ENCODE results near the gene TRIM36. TPM values are rescaled to one million over a fixed set of nuclear protein-coding genes. Genes with fewer than 3 reads are reported as not detected.

Gene TRIM36
- total RNA-seq, 2 experiments from 2014 or later = 0.18 to 0.72 TPM

DNA sequence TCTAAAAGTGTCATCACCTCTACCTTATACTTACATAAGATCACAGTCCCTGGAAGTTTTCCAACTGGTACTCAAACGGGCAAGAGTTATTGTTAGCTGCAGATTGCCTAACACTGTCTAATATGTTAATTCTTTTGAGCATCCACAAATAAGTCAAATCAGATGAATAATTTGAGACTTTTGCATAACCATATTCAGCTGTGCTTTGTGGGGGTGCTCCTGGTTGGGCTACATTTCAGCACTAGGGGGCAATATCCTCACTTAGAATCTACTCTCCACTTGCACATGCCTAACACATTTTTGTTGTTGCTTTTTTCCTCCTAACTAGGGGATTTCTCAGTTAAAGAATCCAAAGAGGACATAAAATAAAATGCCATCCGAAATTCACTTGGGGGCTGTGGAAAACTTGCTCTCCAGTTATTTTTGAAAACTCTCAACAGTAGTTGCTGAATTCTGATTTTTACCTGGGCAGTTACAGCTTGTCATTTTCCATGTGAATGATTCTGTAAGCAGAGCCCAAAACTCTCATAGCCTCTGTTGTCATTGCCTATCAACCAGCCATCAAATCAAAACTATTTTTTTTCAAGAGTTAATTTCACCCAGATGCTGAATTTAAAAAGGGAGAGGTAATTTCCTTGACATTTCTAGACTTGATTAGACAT, 71.5 kb downstream of the TRIM36 start:
- ChIA-PET POLR2A (no interaction called here), CTCF (interaction anchor here (0.6 to 4.3 kb wide), 36 partner anchors 8 to 507 kb away, joined by 3 to 79 read pairs (median 4); no protein-coding TSS in a partner anchor)
- ATAC-seq = peak; percentile 84
- no peaks in the 10 kb centered on the region for H3K36me3 Mint-ChIP-seq (ENCODE audit: low read depth)
- no peak overlapping the region for H3K27ac Mint-ChIP-seq
- peak; percentile 54 for DNase-seq
- no peaks in the 10 kb centered on the region for H3K4me1 Mint-ChIP-seq (ENCODE audit: low read depth)
- H3K4me3 Mint-ChIP-seq = no peak overlapping the region
- intact Hi-C loops (cut with micrococcal nuclease) = loop anchor here (1.0 kb wide), 1 partner anchor 148 kb away; no protein-coding TSS in a partner anchor
- peaks cover 10% of the 10 kb centered on the region for H3K27me3 Mint-ChIP-seq
- TF ChIP-seq, protein P1, sequence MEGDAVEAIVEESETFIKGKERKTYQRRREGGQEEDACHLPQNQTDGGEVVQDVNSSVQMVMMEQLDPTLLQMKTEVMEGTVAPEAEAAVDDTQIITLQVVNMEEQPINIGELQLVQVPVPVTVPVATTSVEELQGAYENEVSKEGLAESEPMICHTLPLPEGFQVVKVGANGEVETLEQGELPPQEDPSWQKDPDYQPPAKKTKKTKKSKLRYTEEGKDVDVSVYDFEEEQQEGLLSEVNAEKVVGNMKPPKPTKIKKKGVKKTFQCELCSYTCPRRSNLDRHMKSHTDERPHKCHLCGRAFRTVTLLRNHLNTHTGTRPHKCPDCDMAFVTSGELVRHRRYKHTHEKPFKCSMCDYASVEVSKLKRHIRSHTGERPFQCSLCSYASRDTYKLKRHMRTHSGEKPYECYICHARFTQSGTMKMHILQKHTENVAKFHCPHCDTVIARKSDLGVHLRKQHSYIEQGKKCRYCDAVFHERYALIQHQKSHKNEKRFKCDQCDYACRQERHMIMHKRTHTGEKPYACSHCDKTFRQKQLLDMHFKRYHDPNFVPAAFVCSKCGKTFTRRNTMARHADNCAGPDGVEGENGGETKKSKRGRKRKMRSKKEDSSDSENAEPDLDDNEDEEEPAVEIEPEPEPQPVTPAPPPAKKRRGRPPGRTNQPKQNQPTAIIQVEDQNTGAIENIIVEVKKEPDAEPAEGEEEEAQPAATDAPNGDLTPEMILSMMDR (IDR thresholded peaks at IDR 0.05) = peak; percentile 77
- H3K9me3 Mint-ChIP-seq = no peaks in the 10 kb centered on the region

DNA sequence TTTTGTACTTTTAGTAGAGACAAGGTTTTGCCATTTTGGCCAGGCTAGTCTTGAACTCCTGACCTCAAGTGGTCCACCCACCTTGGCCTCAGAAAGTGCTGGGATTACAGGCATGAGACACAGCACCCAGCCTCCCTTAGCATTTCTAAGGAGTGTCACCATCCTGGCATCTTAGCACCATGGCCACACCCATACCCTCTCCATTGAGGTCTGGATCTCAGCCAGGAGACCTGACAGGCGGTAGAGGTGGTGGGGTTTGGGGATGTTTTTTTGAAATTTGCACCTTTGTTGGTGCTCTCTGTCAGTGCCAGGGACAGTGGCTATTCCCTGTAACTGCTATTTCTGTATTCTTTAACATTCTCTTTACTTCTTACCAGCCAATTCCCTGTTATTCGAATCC, 72.5 kb downstream of the TRIM36 start:
- H3K9me3 Mint-ChIP-seq = no peaks in the 10 kb centered on the region
- no peaks in the 10 kb centered on the region for H3K36me3 Mint-ChIP-seq (ENCODE audit: low read depth)
- DNase-seq (no peak), ATAC-seq (no peak)
- intact Hi-C loops (cut with micrococcal nuclease) = no loop called here
- TF ChIP-seq, protein P1 (IDR thresholded peaks at IDR 0.05) = no peak
- CTCF ChIA-PET = interaction anchor here (0.8 to 4.3 kb wide), 24 partner anchors 8 to 508 kb away, joined by 3 to 79 read pairs (median 4); no protein-coding TSS in a partner anchor
- no peak overlapping the region for H3K27ac Mint-ChIP-seq
- H3K4me1 Mint-ChIP-seq (ENCODE audit: low read depth) = no peaks in the 10 kb centered on the region
- no peak overlapping the region for H3K4me3 Mint-ChIP-seq
- POLR2A ChIA-PET = no interaction called here
- H3K27me3 Mint-ChIP-seq = peaks cover 10% of the 10 kb centered on the region

DNA sequence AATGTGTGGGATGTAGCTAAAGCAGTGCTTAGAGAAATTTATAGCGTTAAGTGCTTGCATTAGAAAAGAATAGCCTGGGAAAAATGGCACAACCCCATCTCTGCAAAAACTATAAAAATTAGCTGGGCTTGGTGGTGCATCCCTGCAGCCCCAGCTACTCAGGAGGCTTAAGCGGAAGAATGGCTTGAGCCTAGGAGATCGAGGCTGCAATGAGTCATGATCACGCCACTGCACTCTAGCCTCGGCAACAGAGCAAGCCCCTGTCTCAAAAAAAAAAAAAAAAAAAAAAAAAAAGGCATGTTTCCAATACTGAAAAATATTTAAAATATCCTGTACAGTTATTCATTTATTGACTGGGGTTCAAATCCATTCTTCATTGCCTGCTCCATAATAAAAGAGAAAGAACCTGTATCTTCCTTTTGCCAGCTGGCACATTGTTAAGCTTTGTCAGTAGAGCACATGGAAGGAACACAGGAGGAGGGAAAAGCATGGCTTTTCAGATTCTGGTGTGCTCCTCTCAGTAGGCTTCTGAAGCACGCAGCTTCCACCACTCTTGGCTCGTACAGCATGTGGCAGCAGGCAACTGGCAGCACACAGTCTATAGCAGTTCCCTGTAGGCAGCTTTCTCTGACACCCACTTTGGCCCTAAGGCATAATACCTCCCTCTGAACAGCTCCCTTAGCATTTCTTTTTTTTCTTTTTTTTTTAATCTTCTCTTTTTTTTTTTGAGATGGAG, 73.5 kb downstream of the TRIM36 start:
- no peaks in the 10 kb centered on the region for H3K9me3 Mint-ChIP-seq
- no peak overlapping the region for H3K27ac Mint-ChIP-seq
- ATAC-seq (no peak), DNase-seq (no peak)
- H3K4me1 Mint-ChIP-seq (ENCODE audit: low read depth) = no peaks in the 10 kb centered on the region
- CTCF ChIA-PET = interaction anchor here (1.0 to 4.3 kb wide), 3 partner anchors 41 to 195 kb away, joined by 3 to 79 read pairs (median 4); no protein-coding TSS in a partner anchor
- H3K36me3 Mint-ChIP-seq (ENCODE audit: low read depth) = no peaks in the 10 kb centered on the region
- peaks cover 11% of the 10 kb centered on the region for H3K27me3 Mint-ChIP-seq
- intact Hi-C loops (cut with micrococcal nuclease) = no loop called here
- no peak overlapping the region for H3K4me3 Mint-ChIP-seq
- POLR2A ChIA-PET = no interaction called here
- TF ChIP-seq, protein P1 (IDR thresholded peaks at IDR 0.05) = no peak

DNA sequence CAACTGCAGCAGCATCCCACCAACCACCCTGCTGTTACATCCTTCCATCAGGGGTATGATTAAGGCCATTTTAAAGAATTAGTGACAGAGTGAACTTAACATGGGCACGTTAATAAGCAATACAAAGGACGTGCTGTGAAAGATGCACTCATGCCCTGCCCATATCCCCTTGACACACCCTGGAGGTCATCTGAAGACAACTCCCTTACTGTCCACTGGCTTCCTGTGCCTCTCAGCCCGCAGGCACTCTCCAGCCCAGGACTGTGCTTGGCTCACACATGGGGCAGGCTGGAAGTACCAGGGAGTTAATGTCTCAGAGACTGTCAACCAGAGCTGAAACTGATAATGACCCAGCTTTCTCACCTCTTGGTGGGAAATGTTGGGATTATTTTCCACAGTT, 81.8 kb downstream of the TRIM36 start:
- CTCF ChIA-PET = interaction anchor here (1.4 kb wide), 1 partner anchor 10 kb away, joined by 5 read pairs; no protein-coding TSS in a partner anchor
- no peak overlapping the region for H3K4me3 Mint-ChIP-seq
- no peaks in the 10 kb centered on the region for H3K9me3 Mint-ChIP-seq
- POLR2A ChIA-PET = no interaction called here
- DNase-seq = no peak
- TF ChIP-seq, protein P1 (IDR thresholded peaks at IDR 0.05) = no peak
- H3K27me3 Mint-ChIP-seq = peaks cover 31% of the 10 kb centered on the region
- no peaks in the 10 kb centered on the region for H3K36me3 Mint-ChIP-seq (ENCODE audit: low read depth)
- no peaks in the 10 kb centered on the region for H3K4me1 Mint-ChIP-seq (ENCODE audit: low read depth)
- ATAC-seq = no peak
- H3K27ac Mint-ChIP-seq = no peak overlapping the region
- intact Hi-C loops (cut with micrococcal nuclease) = no loop called here

DNA sequence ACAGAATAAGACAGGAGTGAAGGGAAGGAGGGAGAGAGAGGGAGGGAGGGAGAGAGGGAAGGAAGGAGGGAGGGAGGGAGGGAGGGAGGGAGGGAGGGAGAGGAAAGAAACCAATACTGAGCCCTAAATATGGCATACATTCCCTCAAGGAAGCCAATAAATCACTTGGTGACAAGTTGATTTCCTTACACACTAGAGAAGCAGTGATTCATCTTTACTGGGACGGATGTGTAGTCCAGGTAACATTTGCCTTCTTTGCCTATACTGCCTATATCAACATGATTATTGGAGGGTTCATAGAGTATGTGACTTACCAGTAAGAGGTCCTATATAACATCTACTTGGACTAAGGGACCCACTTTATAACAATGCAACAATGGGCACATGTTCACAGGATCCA, 83.2 kb downstream of the TRIM36 start:
- no peak for ATAC-seq

More for the DNA sequence above, 83.2 kb downstream of the TRIM36 start:
- no peak overlapping the region for H3K4me3 Mint-ChIP-seq
- H3K4me1 Mint-ChIP-seq (ENCODE audit: low read depth) = no peaks in the 10 kb centered on the region
- CTCF ChIA-PET = no interaction called here
- no peaks in the 10 kb centered on the region for H3K36me3 Mint-ChIP-seq (ENCODE audit: low read depth)
- H3K9me3 Mint-ChIP-seq = no peaks in the 10 kb centered on the region
- H3K27ac Mint-ChIP-seq = no peak overlapping the region
- TF ChIP-seq, protein P1 (IDR thresholded peaks at IDR 0.05) = no peak
- POLR2A ChIA-PET = no interaction called here
- H3K27me3 Mint-ChIP-seq = peaks cover 28% of the 10 kb centered on the region
- DNase-seq = no peak
- intact Hi-C loops (cut with micrococcal nuclease) = no loop called here
